HEK293T (cell line): ENCODE data around the gene GALNT16.

Source experiments
- LEF1 ChIP-seq: fragments of 450-650 bp; IDR thresholded peaks from 2 replicates; pipeline ENCODE4 v1.6.1; 2017; ENCODE audit warnings: mild to moderate bottlenecking, borderline replicate concordance
- SP1 ChIP-seq: fragments of 450-650 bp; IDR thresholded peaks from 2 replicates; pipeline ENCODE4 v1.6.1; 2017
- SUZ12 ChIP-seq: fragments of 450-650 bp; IDR thresholded peaks from 2 replicates; pipeline ENCODE4 v1.6.1; 2016; ENCODE audit warnings: mild to moderate bottlenecking

DNA sequence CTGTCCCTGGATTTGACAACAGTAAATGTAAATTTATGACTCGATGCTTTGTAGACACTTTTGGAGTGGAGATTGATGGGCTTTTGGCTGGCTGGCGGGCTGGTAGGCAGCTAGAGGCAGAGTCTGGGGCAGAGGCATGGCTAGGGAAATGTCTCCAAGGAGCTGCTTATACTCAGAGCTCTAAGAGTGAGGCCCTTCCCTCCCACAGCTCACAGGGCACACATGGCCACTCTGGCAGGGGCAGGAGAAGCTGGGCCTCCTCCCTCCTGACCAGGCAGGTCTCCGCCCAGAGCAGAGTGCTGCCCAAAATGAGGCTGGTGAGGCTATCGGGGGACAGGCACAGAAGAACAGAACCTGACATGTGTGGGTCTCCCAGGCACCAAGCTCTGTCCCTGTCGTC lies 67.5 kb downstream of the GALNT16 start:
- TF ChIP-seq LEF1: no peak
- TF ChIP-seq SUZ12: no peak
- no peak for TF ChIP-seq SP1
